ENCODE results near the gene P3H4.

DNA sequence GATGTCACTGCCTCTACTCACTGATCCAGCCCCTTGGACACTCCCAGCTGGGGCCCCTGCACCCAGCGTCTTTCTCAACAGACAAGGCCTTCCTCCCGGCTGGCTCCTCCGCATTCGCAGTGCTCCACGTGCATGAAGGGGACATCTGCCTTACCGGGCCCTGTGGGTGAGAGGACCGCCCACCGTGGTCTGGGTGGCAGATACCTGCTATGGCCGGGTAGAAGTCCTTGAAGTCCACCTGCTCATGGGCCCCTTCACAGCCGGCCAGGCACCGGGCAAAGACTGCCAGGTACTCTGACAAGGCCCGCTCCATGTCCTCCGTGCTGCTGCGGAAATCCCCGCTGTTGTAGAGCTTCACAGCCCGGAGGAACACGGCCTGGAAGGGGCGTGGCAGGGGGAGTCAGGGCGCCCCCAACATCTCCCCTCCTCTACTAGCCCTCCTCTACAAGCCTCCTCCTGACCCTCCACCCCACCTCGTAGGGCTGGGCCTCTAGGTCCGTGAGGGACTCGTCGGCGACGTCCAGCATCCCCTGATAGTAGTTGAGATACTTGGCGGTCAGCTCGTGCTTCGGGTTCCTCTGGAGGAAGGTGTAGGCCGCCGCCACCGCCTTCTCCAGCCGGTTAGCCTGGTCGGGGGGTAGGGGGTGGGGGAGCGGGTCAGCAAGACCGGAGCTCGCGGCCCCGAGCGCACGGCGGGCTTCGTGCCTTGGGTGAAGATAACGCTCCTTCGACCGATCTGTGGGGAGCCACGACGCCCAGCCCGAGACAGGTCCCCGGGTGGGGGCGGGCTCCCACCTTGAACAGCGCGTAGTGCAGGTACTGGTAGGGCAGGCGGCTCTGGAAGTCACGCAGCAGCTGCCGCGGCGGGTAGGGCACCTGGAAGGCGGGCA lies 845 bp downstream of the P3H4 start:
- TF ChIP-seq RAD21 (conservative IDR thresholded peaks at IDR 0.05 in 1 of 2, IDR thresholded peaks at IDR 0.05 in 1 of 2) (no peak), CTCF (IDR thresholded peaks at IDR 0.05) (no peak), RARB (CRISPR knock-in tag; IDR thresholded peaks at IDR 0.05) (no peak), CEBPB (IDR thresholded peaks at IDR 0.05) (no peak), MAX (IDR thresholded peaks at IDR 0.05) (no peak), EP300 (IDR thresholded peaks at IDR 0.05) (no peak)
- TF ChIP-seq, protein P1, sequence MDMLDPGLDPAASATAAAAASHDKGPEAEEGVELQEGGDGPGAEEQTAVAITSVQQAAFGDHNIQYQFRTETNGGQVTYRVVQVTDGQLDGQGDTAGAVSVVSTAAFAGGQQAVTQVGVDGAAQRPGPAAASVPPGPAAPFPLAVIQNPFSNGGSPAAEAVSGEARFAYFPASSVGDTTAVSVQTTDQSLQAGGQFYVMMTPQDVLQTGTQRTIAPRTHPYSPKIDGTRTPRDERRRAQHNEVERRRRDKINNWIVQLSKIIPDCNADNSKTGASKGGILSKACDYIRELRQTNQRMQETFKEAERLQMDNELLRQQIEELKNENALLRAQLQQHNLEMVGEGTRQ (IDR thresholded peaks at IDR 0.05), result no peak

Measured in A549 (cell line).